ENCODE measurements around the gene SIGLEC1. TPM values are rescaled to one million over a fixed set of nuclear protein-coding genes. Genes with fewer than 3 reads are reported as not detected.

Gene SIGLEC1
- total RNA-seq, 1 donor from 2014 or later: not detected

- no peaks in the 10 kb centered on the region for H3K9me3 Mint-ChIP-seq (ENCODE audit: low read depth)
- H3K36me3 Mint-ChIP-seq (ENCODE audit: insufficient read depth): no peaks in the 10 kb centered on the region
- TF ChIP-seq CTCF (IDR thresholded peaks at IDR 0.05; ENCODE audit: unreplicated experiment): no peak
- no peak overlapping the region for H3K27ac Mint-ChIP-seq
- H3K4me1 Mint-ChIP-seq (ENCODE audit: low read depth): peaks cover 1% of the 10 kb centered on the region
- no peak for DNase-seq (ENCODE audit: low spot score, unreplicated experiment)
- no peak overlapping the region for H3K4me3 Mint-ChIP-seq (ENCODE audit: low read depth)
- peaks cover 66% of the 10 kb centered on the region for H3K27me3 Mint-ChIP-seq
Observed at GRCh38 chr20:3673221-3674070, 39.0 kb downstream of the SIGLEC1 start.

DNA sequence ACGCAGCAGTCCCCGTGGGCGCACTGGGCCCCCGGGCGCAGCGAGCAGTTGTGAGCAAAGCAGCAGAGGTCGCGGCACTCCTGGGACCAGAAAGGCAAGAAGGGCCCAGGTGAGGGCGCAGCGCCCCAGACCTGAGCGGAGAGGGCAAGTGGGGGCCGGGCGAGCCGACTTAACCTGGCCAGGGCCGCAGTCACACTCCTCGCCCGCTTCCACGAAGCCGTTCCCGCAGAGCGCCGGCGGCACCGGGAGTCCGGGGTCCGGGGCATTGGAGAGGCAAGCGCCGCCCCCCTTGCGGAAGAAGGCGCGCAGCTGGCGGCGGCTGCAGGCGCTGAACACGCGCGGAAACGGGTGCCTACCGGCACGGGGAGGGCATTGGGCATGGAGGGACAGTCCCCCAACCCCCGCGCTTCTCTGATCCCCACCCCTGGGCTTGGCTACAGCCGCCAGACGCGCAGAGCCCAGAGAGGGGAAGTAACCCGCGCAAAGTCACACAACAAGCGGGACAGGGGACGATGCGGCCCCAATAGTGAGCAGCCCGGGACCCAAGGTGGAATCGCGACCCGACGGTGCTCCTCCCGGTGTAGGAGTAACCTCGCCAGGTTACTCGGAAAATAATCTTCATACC is 39.7 kb downstream of the SIGLEC1 start:
- H3K9me3 Mint-ChIP-seq (ENCODE audit: low read depth): no peaks in the 10 kb centered on the region
- H3K4me1 Mint-ChIP-seq (ENCODE audit: low read depth): peaks cover 1% of the 10 kb centered on the region
- no peaks in the 10 kb centered on the region for H3K36me3 Mint-ChIP-seq (ENCODE audit: insufficient read depth)
- no peak for TF ChIP-seq CTCF (IDR thresholded peaks at IDR 0.05; ENCODE audit: unreplicated experiment)
- no peak for DNase-seq (ENCODE audit: low spot score, unreplicated experiment)
- H3K4me3 Mint-ChIP-seq (ENCODE audit: low read depth): no peak overlapping the region
- no peak overlapping the region for H3K27ac Mint-ChIP-seq
- peaks cover 61% of the 10 kb centered on the region for H3K27me3 Mint-ChIP-seq

DNA sequence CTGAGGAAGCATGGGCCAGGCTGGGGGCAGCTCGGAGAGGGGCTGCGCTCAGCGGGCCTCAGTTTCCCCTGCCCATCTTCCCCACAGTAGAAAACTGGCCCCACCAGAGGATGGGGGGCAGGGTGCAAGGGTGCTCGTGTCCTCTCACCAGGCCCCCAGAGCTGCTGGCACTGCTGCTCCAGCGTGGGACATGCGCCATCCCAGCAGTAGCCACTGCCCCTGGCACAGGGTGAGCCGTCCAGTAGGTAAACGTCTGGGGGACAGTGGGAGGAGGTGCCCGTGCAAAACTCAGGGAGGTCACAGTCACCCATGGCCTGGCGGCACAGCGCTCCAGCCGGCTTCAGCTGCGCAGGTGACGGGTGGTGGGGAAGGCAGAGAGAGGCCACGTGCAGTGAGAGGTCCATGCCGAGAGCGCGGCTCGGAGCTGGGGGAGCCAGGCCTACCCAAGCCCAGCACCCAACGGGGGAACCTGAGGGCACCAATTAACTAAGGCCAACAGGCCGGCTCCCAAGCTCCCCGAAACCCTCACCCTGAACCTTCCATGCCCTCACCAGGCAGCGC is 40.3 kb downstream of the SIGLEC1 start:
- H3K27me3 Mint-ChIP-seq: peaks cover 59% of the 10 kb centered on the region
- no peaks in the 10 kb centered on the region for H3K9me3 Mint-ChIP-seq (ENCODE audit: low read depth)
- no peaks in the 10 kb centered on the region for H3K36me3 Mint-ChIP-seq (ENCODE audit: insufficient read depth)
- DNase-seq (ENCODE audit: low spot score, unreplicated experiment): no peak
- no peak overlapping the region for H3K27ac Mint-ChIP-seq
- no peak for TF ChIP-seq CTCF (IDR thresholded peaks at IDR 0.05; ENCODE audit: unreplicated experiment)
- no peak overlapping the region for H3K4me3 Mint-ChIP-seq (ENCODE audit: low read depth)
- peaks cover 1% of the 10 kb centered on the region for H3K4me1 Mint-ChIP-seq (ENCODE audit: low read depth)

DNA sequence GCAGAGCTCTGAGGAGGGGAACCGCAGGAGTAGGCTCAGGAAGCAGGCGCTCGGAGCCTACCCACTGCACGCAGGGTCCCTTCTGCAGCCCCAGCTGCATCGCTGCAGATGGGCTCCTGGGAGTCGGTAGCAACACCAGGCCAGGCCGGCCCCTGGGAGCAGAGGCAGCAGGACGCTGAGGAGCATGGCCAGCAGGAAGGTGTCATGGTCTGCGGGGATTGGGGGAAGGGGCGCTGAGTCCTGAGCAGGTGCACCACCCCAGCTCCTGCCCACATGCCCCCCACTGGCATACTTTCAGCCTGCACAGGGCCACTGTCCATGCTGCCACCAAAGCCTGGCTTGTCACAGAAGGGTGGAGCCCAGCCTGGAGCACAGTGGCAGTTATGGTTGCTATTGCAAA is 41.5 kb downstream of the SIGLEC1 start:
- Mint-ChIP-seq H3K4me1 (ENCODE audit: low read depth) (peaks cover 1% of the 10 kb centered on the region), H3K27ac (no peak overlapping the region), H3K9me3 (ENCODE audit: low read depth) (no peaks in the 10 kb centered on the region), H3K27me3 (peaks cover 50% of the 10 kb centered on the region), H3K4me3 (ENCODE audit: low read depth) (no peak overlapping the region), H3K36me3 (ENCODE audit: insufficient read depth) (no peaks in the 10 kb centered on the region)
- no peak for DNase-seq (ENCODE audit: low spot score, unreplicated experiment)
- no peak for TF ChIP-seq CTCF (IDR thresholded peaks at IDR 0.05; ENCODE audit: unreplicated experiment)

DNA sequence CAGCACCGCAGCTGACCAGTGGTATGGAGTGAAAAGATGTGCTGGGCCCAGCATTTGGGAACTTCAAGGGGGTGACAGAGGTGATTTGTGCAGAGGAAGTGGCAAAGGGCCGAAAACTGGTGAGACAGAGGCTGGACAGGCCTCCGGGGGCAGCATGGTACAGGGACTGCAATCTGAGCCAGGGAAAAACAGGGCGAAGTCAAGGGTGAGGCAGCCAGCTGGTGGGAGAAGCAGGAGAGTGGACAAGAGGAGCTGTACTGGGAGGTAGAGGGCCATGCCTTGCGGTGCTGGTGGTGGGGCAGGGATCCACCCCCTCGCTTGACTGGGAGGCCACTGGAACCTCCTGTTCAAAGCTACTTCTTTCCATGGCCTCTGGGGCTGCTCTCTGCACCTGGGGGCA is 41.9 kb downstream of the SIGLEC1 start:
- H3K4me3 Mint-ChIP-seq (ENCODE audit: low read depth): no peak overlapping the region
- H3K36me3 Mint-ChIP-seq (ENCODE audit: insufficient read depth): no peaks in the 10 kb centered on the region
- no peak overlapping the region for H3K27ac Mint-ChIP-seq
- TF ChIP-seq CTCF (IDR thresholded peaks at IDR 0.05; ENCODE audit: unreplicated experiment): peak; percentile 24
- peaks cover under 1% of the 10 kb centered on the region for H3K4me1 Mint-ChIP-seq (ENCODE audit: low read depth)
- H3K27me3 Mint-ChIP-seq: peaks cover 46% of the 10 kb centered on the region
- no peak for DNase-seq (ENCODE audit: low spot score, unreplicated experiment)
- H3K9me3 Mint-ChIP-seq (ENCODE audit: low read depth): no peaks in the 10 kb centered on the region
